IMR-90 (cell line): Measurements from ENCODE around the gene GXYLT1. TPM values are rescaled to one million over a fixed set of nuclear protein-coding genes. Genes with fewer than 3 reads are reported as not detected.
"Not testable (repeated sequence)": the region's sequence is repeated elsewhere in the genome, so short reads cannot be mapped to it uniquely, and the experiment has no call there.

Source experiments
- ATAC-seq: fragments of 200-7000 bp; cut with Tn5 transposase; 2 replicates; pipeline ENCODE4 v1.9.1; 2020; ENCODE audit warnings: low read depth, mild to moderate bottlenecking, moderate library complexity
- BruUV-seq: library from RNA; stranded (reverse); fragments of 400-500 nt; replicated peaks from 2 replicates; lab custom pipeline; 2021; lab: Mats Ljungman, UMichigan
- CTCF ChIA-PET: fragments of 300-600 bp; formaldehyde crosslinking; extraction: SDS; loops from one replicate; lab custom pipeline; 2021; ENCODE audit warnings: antibody characterized with exemption; lab: Yijun Ruan, JAX
- POLR2A ChIA-PET: fragments of 300-600 bp; sonication (Branson Sonifier 250); formaldehyde crosslinking; loops from one replicate; lab custom pipeline; 2022; ENCODE audit warnings: antibody characterized with exemption; ENCODE audit not compliant: unreplicated experiment; lab: Charles Lee
- DNase-seq: peaks from one replicate; pipeline ENCODE4 v3.0.0; 2013
- H2AFZ ChIP-seq: replicated peaks from 2 replicates; pipeline ENCODE3; 2013; ENCODE audit warnings: low read length, mild to moderate bottlenecking; ENCODE audit not compliant: poor library complexity
- H2AK5ac ChIP-seq: 2 replicates; pipeline ENCODE4 v1.6.1; 2013; ENCODE audit warnings: low read depth, low read length, inconsistent platforms
- H2AK9ac ChIP-seq: replicated peaks from 2 replicates; pipeline ENCODE3; 2013; ENCODE audit warnings: mild to moderate bottlenecking, low read depth, low read length, moderate library complexity; ENCODE audit not compliant: poor library complexity
- H2BK120ac ChIP-seq: 2 replicates; pipeline ENCODE4 v1.6.1; 2013; ENCODE audit warnings: low read depth, low read length, inconsistent platforms
- H2BK15ac ChIP-seq: 3 replicates; pipeline ENCODE4 v1.6.1; 2013; ENCODE audit warnings: low read depth, low read length, inconsistent platforms
- H2BK20ac ChIP-seq: 2 replicates; pipeline ENCODE4 v1.6.1; 2013; ENCODE audit warnings: low read depth, mild to moderate bottlenecking, inconsistent platforms, low read length, moderate library complexity
- H2BK5ac ChIP-seq: 2 replicates; pipeline ENCODE4 v1.6.1; 2013; ENCODE audit warnings: mild to moderate bottlenecking, low read depth, low read length, inconsistent platforms; ENCODE audit not compliant: poor library complexity, severe bottlenecking
- H3K14ac ChIP-seq: replicated peaks from 2 replicates; pipeline ENCODE4 v1.6.1; 2013; ENCODE audit warnings: low read depth, low read length, inconsistent platforms
- H3K18ac ChIP-seq: 2 replicates; pipeline ENCODE4 v1.6.1; 2013; ENCODE audit warnings: low read depth, low read length, control low read depth
- H3K23ac ChIP-seq: 2 replicates; pipeline ENCODE4 v1.6.1; 2013; ENCODE audit warnings: low read depth, low read length, inconsistent platforms
- H3K27ac ChIP-seq: 2 replicates; pipeline ENCODE4 v1.5.1; 2013; ENCODE audit warnings: mild to moderate bottlenecking, control low read depth, low read length; ENCODE audit not compliant: insufficient read depth
- H3K27me3 ChIP-seq: 2 replicates; pipeline ENCODE4 v1.6.1; 2013; ENCODE audit warnings: low read length; ENCODE audit not compliant: control insufficient read depth, insufficient read depth
- H3K36me3 ChIP-seq: 2 replicates; pipeline ENCODE4 v1.6.1; 2013; ENCODE audit warnings: low read length, mixed read lengths; ENCODE audit not compliant: control insufficient read depth, insufficient read depth
- H3K4ac ChIP-seq: 2 replicates; pipeline ENCODE4 v1.6.1; 2013; ENCODE audit warnings: low read depth, low read length, inconsistent platforms
- H3K4me1 ChIP-seq: 2 replicates; pipeline ENCODE4 v1.6.1; 2013; ENCODE audit warnings: low read length, mixed read lengths; ENCODE audit not compliant: control insufficient read depth, insufficient read depth
- H3K4me2 ChIP-seq: 2 replicates; pipeline ENCODE4 v1.6.1; 2013; ENCODE audit warnings: low read depth, mild to moderate bottlenecking, control low read depth, low read length, moderate library complexity
- H3K4me3 ChIP-seq: 2 replicates; pipeline ENCODE4 v1.5.1; 2013; ENCODE audit warnings: low read depth, mild to moderate bottlenecking, control low read depth, low read length, moderate library complexity; ENCODE audit not compliant: insufficient read depth
- H3K56ac ChIP-seq: 2 replicates; pipeline ENCODE4 v1.6.1; 2013; ENCODE audit warnings: low read length, inconsistent platforms; ENCODE audit not compliant: insufficient read depth; ENCODE audit errors: extremely low read depth
- H3K79me1 ChIP-seq, 2 experiments: 2 replicates each; pipeline ENCODE4 v1.6.1; 2013; ENCODE audit warnings: low read length in 2 of 2, inconsistent platforms in 1 of 2, low read depth in 1 of 2
- H3K9ac ChIP-seq: 2 replicates; pipeline ENCODE4 v1.6.1; 2013; ENCODE audit warnings: low read depth, low read length, control low read depth
- H3K9me1 ChIP-seq: 2 replicates; pipeline ENCODE4 v1.6.1; 2013; ENCODE audit warnings: low read length, inconsistent platforms; ENCODE audit not compliant: insufficient read depth
- H3K9me3 ChIP-seq: 2 replicates; pipeline ENCODE4 v1.6.1; 2013; ENCODE audit warnings: low read length; ENCODE audit not compliant: control insufficient read depth, insufficient read depth
- H4K20me1 ChIP-seq: 2 replicates; pipeline ENCODE4 v1.6.1; 2013; ENCODE audit warnings: low read length, inconsistent platforms; ENCODE audit not compliant: insufficient read depth
- H4K5ac ChIP-seq: 2 replicates; pipeline ENCODE4 v1.6.1; 2013; ENCODE audit warnings: mild to moderate bottlenecking, low read depth, low read length, control low read depth
- H4K8ac ChIP-seq, 2 experiments: 2 replicates each; pipeline ENCODE4 v1.6.1; 2013; ENCODE audit warnings: low read depth in 2 of 2, low read length in 2 of 2, control low read depth in 1 of 2, inconsistent platforms in 1 of 2
- H4K91ac ChIP-seq: 2 replicates; pipeline ENCODE4 v1.6.1; 2013; ENCODE audit warnings: low read depth, low read length, inconsistent platforms; ENCODE audit not compliant: insufficient read depth
- WGBS, 2 experiments: methylation state at CpG; one replicate each; pipeline versions ENCODE4 v1.1.5 to v1.1.7; 2013; ENCODE audit warnings: missing lambda C conversion rate in 2 of 2; ENCODE audit not compliant: insufficient read length in 1 of 2; ENCODE audit errors: extremely low coverage in 2 of 2; 5-methylcytosine and 5-hydroxymethylcytosine counted together
- dilution Hi-C: fragments of 300-500 bp; cut with HindIII; formaldehyde crosslinking; loops from one replicate; pipeline ENCODE4 v1.14.3; 2018; ENCODE audit warnings: low sequenced_read_pairs; ENCODE audit not compliant: unreplicated experiment
- in situ Hi-C: fragments of 300-500 bp; cut with MboI; formaldehyde crosslinking; loops from 3 replicates; pipeline ENCODE4 v1.14.3; 2019; ENCODE audit warnings: low sequenced_read_pairs, inconsistent platforms, mixed read lengths
- intact Hi-C: fragments of 100-400 bp; cut with micrococcal nuclease; formaldehyde crosslinking; loops from 2 replicates; pipeline ENCODE4 v1.10.0; 2022
- polyA plus RNA-seq, 3 experiments: library from polyadenylated mRNA; depleted of rRNA; stranded (reverse); fragments of >200 nt; gene quantifications; 2 replicates each; pipeline ENCODE4 v1.2.3, GENCODE V29; 2012; ENCODE audit warnings: low replicate concordance in 1 of 3
- total RNA-seq: library from RNA; depleted of rRNA; stranded (reverse); fragments of >200 nt; gene quantifications from 2 replicates; pipeline ENCODE4 v1.2.3, GENCODE V29; 2012

GXYLT1 gene
- total and polyA plus RNA-seq, 2 of the 4 experiments (the other 2 are of a cell fraction), result 8.5 to 8.6 TPM

GRCh38 chr12:42048980-42049379, 95.7 kb downstream of the GXYLT1 start:
- in situ Hi-C loops, H3K9me3 ChIP-seq, H3K79me1 ChIP-seq, H3K56ac ChIP-seq, DNase-seq, H3K4ac ChIP-seq, H4K91ac ChIP-seq, H2AFZ ChIP-seq, H2BK120ac ChIP-seq, intact Hi-C loops, CTCF ChIA-PET, BruUV-seq, H3K4me3 ChIP-seq, H3K4me1 ChIP-seq, dilution Hi-C loops, H3K4me2 ChIP-seq, H2AK5ac ChIP-seq, H4K8ac ChIP-seq, H3K27ac ChIP-seq, H3K14ac ChIP-seq, H3K36me3 ChIP-seq, H2AK9ac ChIP-seq, H3K23ac ChIP-seq, H2BK5ac ChIP-seq, ATAC-seq, H2BK15ac ChIP-seq, H4K20me1 ChIP-seq, H3K27me3 ChIP-seq, H3K9ac ChIP-seq, H2BK20ac ChIP-seq, H4K5ac ChIP-seq, H3K9me1 ChIP-seq, POLR2A ChIA-PET, H3K18ac ChIP-seq: not testable (repeated sequence)
- WGBS, 2 experiments, result no CpG with 5 or more reads among the region's 8 CpGs
